GM12878 (cell line): ENCODE data around the gene IDH3A. TPM values are rescaled to one million over a fixed set of nuclear protein-coding genes. Genes with fewer than 3 reads are reported as not detected.

Source experiments
- ASH2L ChIP-seq: fragments of 300-600, 200-600 bp; sonication (generic); IDR thresholded peaks from 2 replicates; pipeline ENCODE4 v1.6.1; 2017; ENCODE audit warnings: low read depth, mild to moderate bottlenecking, borderline replicate concordance
- BACH1 ChIP-seq: fragments of 450-650 bp; IDR thresholded peaks from 2 replicates; pipeline ENCODE4 v1.6.1; 2017; ENCODE audit warnings: mild to moderate bottlenecking, borderline replicate concordance
- BHLHE40 ChIP-seq, 2 experiments: fragments of 450-650 bp in 1 of 2; IDR thresholded peaks; 2 replicates each; pipeline ENCODE4 v1.6.1; 2011 to 2017; ENCODE audit warnings: low read depth in 2 of 2, borderline replicate concordance in 1 of 2, improper control_type of control experiment in 1 of 2, low read length in 1 of 2, mild to moderate bottlenecking in 1 of 2
- CHD4 ChIP-seq: fragments of 200-600 bp; sonication (generic); IDR thresholded peaks from 2 replicates; pipeline ENCODE4 v1.6.1; 2016; ENCODE audit warnings: mild to moderate bottlenecking
- HCFC1 ChIP-seq: fragments of 150-350 bp; IDR thresholded peaks from 2 replicates; pipeline ENCODE4 v1.6.1; 2014; ENCODE audit warnings: low read length
- HDAC2 ChIP-seq: fragments of 200-600 bp; sonication (generic); IDR thresholded peaks from 2 replicates; pipeline ENCODE4 v1.6.1; 2017
- HDAC6 ChIP-seq: fragments of 200-600 bp; sonication (generic); IDR thresholded peaks from one replicate; pipeline ENCODE4 v1.8.0; 2017; ENCODE audit warnings: antibody characterized with exemption; ENCODE audit not compliant: unreplicated experiment
- HDGF ChIP-seq: fragments of 450-650 bp; IDR thresholded peaks from 2 replicates; pipeline ENCODE4 v1.6.1; 2016; ENCODE audit warnings: antibody characterized with exemption
- KAT2A ChIP-seq: conservative IDR thresholded peaks from 2 replicates; pipeline ENCODE4 v1.6.1; 2011; ENCODE audit warnings: low read depth, low read length; ENCODE audit not compliant: control insufficient read depth
- PAX8 ChIP-seq: fragments of 450-650 bp; IDR thresholded peaks from 2 replicates; pipeline ENCODE4 v1.6.1; 2017; ENCODE audit warnings: mild to moderate bottlenecking, moderate library complexity
- RB1 ChIP-seq: fragments of 450-650 bp; formaldehyde crosslinking; IDR thresholded peaks from 2 replicates; pipeline ENCODE4 v1.6.1; 2017; ENCODE audit warnings: mild to moderate bottlenecking, borderline replicate concordance
- RFX5 ChIP-seq: IDR thresholded peaks from 2 replicates; pipeline ENCODE4 v1.6.1; 2011; ENCODE audit warnings: low read depth, low read length, improper control_type of control experiment
- SIN3A ChIP-seq: IDR thresholded peaks from 2 replicates; pipeline ENCODE4 v1.6.1; 2012; ENCODE audit warnings: low read depth, low read length, improper control_type of control experiment
- SKIL ChIP-seq: fragments of 450-650 bp; IDR thresholded peaks from 2 replicates; pipeline ENCODE4 v1.6.1; 2017; ENCODE audit warnings: mild to moderate bottlenecking, low read depth, inconsistent platforms; ENCODE audit not compliant: poor library complexity, severe bottlenecking
- SREBF2 ChIP-seq: IDR thresholded peaks from 2 replicates; pipeline ENCODE4 v1.6.1; 2012; ENCODE audit warnings: mild to moderate bottlenecking, low read length
- STAT3 ChIP-seq: IDR thresholded peaks from 2 replicates; pipeline ENCODE4 v1.6.1; 2011; ENCODE audit warnings: low read depth, low read length, improper control_type of control experiment
- TCF3 ChIP-seq: IDR thresholded peaks from 2 replicates; pipeline ENCODE4 v1.6.1; 2012; ENCODE audit warnings: low read depth, mild to moderate bottlenecking, low read length, borderline replicate concordance; ENCODE audit not compliant: insufficient read depth
- YY1 ChIP-seq: IDR thresholded peaks from 2 replicates; pipeline ENCODE4 v1.6.1; 2011; ENCODE audit warnings: low read depth, mild to moderate bottlenecking, low read length
- ZNF217 ChIP-seq: fragments of 450-650 bp; IDR thresholded peaks from 2 replicates; pipeline ENCODE4 v1.6.1; 2017; ENCODE audit warnings: antibody characterized with exemption, mild to moderate bottlenecking
- ZZZ3 ChIP-seq: IDR thresholded peaks from 2 replicates; pipeline ENCODE4 v1.6.1; 2011; ENCODE audit warnings: low read depth; ENCODE audit not compliant: control insufficient read depth, insufficient read length
- polyA plus RNA-seq, 11 experiments: library from polyadenylated mRNA; depleted of rRNA in 4 of 11; unstranded in 6 of 11; stranded (reverse) in 5 of 11; fragments of >200 nt; fragmentation: Nextera tagmentation in 4 of 11; fragmentation: Illumina TruSeq in 1 of 11; extraction: Ambion mirVana in 4 of 11; extraction: Trizol in 1 of 11; gene quantifications; 1 replicate in 1 of 11; 2 replicates in 10 of 11; pipeline versions ENCODE4 v1.2.1 to v1.2.3, GENCODE V29; 2011 to 2016; ENCODE audit warnings: inconsistent platforms in 2 of 11, missing spikeins in 2 of 11, low read depth in 1 of 11
- total RNA-seq, 4 experiments: library from RNA; depleted of rRNA in 3 of 4; stranded (reverse); fragments of >200 nt in 3 of 4; fragmentation: Illumina TruSeq in 1 of 4; extraction: Trizol in 1 of 4; gene quantifications; 2 replicates each; pipeline versions ENCODE4 v1.2.1 to v1.2.3, GENCODE V29; 2013 to 2021
- TF ChIP-seq, protein P1 (sequence below): IDR thresholded peaks from 2 replicates; pipeline ENCODE4 v1.6.1; 2012; ENCODE audit warnings: low read depth, low read length, improper control_type of control experiment
- TF ChIP-seq, protein P2 (sequence below): fragments of 150-350 bp; IDR thresholded peaks from 2 replicates; pipeline ENCODE4 v1.6.1; 2016; ENCODE audit warnings: low read depth, low read length

IDH3A gene
- total and polyA plus RNA-seq, 10 of the 15 experiments (the other 5 are each of a cell fraction or from before 2014, with no cell fraction given): 83.9 to 254 (median 195) TPM

GRCh38 chr15:78149068-78149804 is at the start of gene IDH3A (continued):
- peak; percentile 30; the same call in 1 of the 2 replicates for TF ChIP-seq RB1
- no peak for TF ChIP-seq HDAC6
- TF ChIP-seq RFX5: no peak
- peak; percentile 17; the same call in 1 of the 2 replicates for TF ChIP-seq YY1
- peak; percentile 10; the same call in 1 of the 2 replicates for TF ChIP-seq HCFC1
- no peak for TF ChIP-seq CHD4
- peak; percentile 31; the same call in 1 of the 2 replicates for TF ChIP-seq SIN3A
- peak; percentile 95 for TF ChIP-seq BACH1
- peak; percentile 34; the same call in 1 of the 2 replicates for TF ChIP-seq HDGF
- TF ChIP-seq, protein P1, sequence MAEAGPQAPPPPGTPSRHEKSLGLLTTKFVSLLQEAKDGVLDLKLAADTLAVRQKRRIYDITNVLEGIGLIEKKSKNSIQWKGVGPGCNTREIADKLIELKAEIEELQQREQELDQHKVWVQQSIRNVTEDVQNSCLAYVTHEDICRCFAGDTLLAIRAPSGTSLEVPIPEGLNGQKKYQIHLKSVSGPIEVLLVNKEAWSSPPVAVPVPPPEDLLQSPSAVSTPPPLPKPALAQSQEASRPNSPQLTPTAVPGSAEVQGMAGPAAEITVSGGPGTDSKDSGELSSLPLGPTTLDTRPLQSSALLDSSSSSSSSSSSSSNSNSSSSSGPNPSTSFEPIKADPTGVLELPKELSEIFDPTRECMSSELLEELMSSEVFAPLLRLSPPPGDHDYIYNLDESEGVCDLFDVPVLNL: no peak
- no peak for TF ChIP-seq PAX8
- peak; percentile 69 to 94 for TF ChIP-seq BHLHE40 (IDR thresholded peaks at IDR 0.05; ENCODE audit: borderline replicate concordance in 1 of 2, low read depth in 2 of 2, low read length in 1 of 2)
- TF ChIP-seq ASH2L: 0 out of 2 replicates have a peak, but pooled peaks have one; percentile 45
- no peak for TF ChIP-seq KAT2A
- TF ChIP-seq SREBF2: no peak
- no peak for TF ChIP-seq HDAC2
- TF ChIP-seq ZNF217: peak; percentile 20; the same call in 1 of the 2 replicates
- TF ChIP-seq TCF3: no peak
- no peak for TF ChIP-seq SKIL
- TF ChIP-seq, protein P2, sequence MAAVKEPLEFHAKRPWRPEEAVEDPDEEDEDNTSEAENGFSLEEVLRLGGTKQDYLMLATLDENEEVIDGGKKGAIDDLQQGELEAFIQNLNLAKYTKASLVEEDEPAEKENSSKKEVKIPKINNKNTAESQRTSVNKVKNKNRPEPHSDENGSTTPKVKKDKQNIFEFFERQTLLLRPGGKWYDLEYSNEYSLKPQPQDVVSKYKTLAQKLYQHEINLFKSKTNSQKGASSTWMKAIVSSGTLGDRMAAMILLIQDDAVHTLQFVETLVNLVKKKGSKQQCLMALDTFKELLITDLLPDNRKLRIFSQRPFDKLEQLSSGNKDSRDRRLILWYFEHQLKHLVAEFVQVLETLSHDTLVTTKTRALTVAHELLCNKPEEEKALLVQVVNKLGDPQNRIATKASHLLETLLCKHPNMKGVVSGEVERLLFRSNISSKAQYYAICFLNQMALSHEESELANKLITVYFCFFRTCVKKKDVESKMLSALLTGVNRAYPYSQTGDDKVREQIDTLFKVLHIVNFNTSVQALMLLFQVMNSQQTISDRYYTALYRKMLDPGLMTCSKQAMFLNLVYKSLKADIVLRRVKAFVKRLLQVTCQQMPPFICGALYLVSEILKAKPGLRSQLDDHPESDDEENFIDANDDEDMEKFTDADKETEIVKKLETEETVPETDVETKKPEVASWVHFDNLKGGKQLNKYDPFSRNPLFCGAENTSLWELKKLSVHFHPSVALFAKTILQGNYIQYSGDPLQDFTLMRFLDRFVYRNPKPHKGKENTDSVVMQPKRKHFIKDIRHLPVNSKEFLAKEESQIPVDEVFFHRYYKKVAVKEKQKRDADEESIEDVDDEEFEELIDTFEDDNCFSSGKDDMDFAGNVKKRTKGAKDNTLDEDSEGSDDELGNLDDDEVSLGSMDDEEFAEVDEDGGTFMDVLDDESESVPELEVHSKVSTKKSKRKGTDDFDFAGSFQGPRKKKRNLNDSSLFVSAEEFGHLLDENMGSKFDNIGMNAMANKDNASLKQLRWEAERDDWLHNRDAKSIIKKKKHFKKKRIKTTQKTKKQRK: no peak
- no peak for TF ChIP-seq STAT3
- TF ChIP-seq ZZZ3: no peak
